ENCODE measurements around the gene PEX14.

The PEX14 gene

DNA sequence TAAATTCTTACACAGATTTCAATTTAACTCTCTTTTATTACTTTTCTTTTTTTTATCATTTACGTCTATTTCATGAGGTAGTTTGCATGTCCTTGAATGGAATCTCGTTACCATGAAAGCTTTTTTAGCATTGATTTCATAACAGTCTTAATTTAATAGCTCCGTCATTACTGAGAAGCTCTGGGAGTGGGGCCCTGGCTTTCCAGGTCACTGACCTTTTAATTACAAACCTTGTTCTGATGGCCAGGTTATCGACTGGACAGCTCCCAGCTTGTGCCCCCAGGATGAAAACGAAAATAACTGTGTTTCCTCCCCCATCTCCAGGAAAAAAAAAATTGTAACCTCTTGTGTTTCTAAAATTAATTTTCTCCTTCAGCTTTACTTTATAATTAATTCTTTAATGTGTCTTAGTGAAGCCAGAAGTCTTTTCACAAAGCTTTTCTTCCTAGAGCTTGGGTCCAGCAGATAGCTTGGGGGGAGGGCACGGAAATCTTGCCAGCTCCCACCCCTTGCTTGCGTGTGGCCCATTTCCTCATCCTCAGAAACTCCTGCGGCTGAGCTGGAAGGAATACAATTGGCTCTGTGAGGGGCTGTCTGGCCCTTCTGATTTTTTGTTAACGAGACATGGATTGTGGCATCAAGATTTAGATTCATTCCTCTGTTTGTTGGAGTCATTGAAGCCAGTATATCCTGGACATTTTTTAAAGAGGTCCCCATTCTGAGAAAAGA is 65.7 kb downstream of the PEX14 start:
- DNase-seq (ENCODE audit: low read depth in 2 of 2), result no peak

- no peak for DNase-seq (ENCODE audit: low read depth in 2 of 2)
These were observed 66.5 kb downstream of the PEX14 start for GRCh38 chr1:10541286-10541685.

- no peak for DNase-seq (ENCODE audit: low read depth in 2 of 2)
These were observed 69.5 kb downstream of the PEX14 start for GRCh38 chr1:10544239-10544638.

GRCh38 chr1:10546896-10547295 is 72.1 kb downstream of the PEX14 start:
- DNase-seq (ENCODE audit: low read depth in 2 of 2), result no peak

- DNase-seq (ENCODE audit: low read depth in 2 of 2), result no peak
These were observed 75.3 kb downstream of the PEX14 start for GRCh38 chr1:10549904-10550664.

DNA sequence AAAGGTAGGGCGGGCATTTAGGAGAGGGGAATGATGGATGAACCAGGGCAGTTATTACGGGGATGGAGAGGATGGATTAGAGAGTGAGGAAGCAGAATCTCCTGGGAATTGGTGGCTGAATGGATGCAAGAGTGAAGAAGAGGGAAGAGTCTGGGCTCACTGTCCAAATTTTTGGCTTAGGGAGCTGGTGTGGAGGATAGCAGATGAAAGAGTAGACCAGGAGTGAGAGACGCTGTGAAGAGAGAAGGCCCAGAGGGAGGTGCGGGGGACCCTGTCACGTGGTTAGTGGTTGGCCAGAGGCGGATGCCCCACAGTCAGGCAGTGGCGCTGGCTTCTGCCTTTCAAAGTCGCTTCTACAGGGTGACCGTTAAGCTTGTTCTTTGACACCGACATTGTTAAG is 78.4 kb downstream of the PEX14 start:
- no peak for DNase-seq (ENCODE audit: low read depth in 2 of 2)

DNA sequence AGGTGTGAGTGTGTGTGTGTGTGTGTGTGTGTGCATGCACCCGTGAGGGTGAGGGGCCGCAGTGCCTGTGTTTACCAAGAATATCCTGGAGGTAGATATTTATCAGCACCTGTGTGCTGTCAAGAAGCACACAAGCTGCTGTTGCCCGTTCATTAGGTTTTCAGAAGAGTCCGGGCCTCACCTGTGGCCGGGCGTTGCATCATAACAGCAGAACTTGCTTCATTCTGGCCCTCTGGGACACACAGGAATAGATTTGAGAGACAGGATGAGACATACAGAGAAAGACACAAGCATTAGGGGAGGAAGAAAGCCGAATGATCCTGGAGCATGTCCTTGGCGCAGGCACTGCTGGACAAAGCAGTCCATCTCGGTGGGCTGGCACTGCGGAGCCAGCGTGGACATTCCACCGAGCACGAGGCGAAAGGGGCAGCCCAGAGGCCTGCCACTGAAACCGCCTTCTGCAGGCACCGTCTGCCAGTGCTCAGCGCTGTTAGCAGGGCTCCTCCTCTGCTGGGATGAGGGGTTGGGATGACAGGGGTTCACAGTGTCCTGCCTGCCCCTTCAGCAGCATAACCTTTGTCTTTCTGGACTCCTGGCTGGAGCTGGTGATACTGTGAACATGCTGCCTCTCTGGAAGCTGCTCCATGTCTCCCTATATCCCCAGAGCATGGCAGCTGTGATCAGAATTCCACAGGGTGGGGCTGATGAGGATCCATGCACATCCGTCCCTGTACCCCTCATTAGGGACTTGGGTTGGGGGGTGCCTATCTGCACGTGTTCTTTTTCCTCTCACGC is 81.1 kb downstream of the PEX14 start:
- DNase-seq (ENCODE audit: low read depth in 2 of 2), result no peak

GRCh38 chr1:10556430-10557005 is 81.8 kb downstream of the PEX14 start:
- DNase-seq (ENCODE audit: low read depth in 2 of 2), result no peak

DNA sequence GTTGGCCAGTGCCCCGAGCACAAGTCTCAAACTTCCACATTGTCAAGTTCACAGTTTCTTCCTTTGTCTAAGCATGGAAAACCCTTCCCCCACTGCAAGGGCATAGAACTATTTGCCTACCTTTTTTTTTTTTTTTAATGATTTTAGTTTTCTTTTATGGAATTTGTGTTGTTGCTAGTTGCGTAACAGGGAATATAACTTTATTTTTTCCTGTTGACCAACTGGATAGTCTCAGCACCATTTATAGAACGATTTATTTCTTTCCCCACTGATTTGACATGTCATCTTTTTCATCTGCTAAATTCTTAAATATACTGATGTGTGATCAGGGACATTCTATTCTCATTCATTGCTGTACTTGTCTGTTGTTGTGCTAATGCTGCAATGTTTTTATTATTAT is 83.0 kb downstream of the PEX14 start:
- DNase-seq (ENCODE audit: low read depth in 2 of 2), result no peak

DNA sequence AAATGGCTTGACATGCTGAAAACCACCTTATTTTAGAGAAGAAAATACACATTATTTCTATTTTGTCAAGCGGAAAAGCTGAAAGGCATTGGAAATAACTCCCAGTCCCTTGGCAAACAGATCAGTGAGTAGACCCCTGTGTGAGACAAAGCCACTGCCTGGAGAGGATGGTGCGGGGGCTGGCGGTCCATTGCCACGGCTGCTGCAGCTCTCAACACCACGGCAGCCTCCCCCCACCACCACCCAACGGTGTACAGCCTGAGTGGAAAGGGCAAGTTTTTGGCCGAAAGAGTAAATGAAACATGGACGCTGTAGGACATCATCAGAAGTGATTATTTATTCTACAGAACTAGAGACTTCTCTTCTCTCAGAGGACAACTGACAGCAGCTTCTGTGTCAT is 84.6 kb downstream of the PEX14 start:
- DNase-seq (ENCODE audit: low read depth in 2 of 2), result no peak

DNA sequence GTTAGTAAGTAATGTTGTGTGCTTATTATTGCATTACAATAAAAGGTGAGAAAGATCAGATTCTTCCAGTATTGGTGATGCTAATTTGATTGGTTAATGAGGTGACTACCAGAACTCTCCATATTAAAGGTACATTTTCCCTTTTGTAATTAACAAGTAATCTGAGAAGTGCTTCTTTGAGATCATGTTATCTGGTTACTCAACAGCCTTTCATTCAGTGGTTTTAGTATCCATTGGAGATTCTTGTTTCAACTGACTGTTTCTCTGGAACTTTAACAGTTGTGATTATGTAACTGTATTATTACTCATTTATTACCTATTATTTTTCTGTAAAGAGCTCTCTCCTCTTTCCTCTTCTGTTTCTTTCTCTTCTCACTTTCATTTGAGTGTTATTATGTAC is 86.7 kb downstream of the PEX14 start:
- no peak for DNase-seq (ENCODE audit: low read depth in 2 of 2)

DNA sequence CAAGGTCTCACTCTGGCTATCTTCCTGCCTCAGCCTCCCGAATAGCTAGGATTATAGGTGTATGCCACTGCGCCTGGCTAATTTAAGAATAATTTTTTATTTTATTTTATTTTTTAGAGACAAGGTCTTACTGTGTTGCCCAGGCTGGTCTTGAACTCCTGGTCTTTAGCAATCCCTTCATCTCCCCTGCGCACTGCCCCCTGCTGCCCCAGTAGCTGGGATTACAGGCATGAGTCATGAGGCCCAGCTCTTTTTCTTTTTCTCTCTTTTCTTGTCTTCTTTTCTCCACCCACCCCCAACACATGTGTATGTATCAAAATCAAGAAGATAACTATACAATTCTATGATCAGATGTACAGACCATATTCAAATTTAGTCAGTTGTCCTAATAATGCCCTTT is 87.2 kb downstream of the PEX14 start:
- DNase-seq (ENCODE audit: low read depth in 2 of 2), result no peak

- DNase-seq (ENCODE audit: low read depth in 2 of 2), result no peak
These were observed 89.3 kb downstream of the PEX14 start for GRCh38 chr1:10564063-10564462.

GRCh38 chr1:10569531-10569930 is 94.8 kb downstream of the PEX14 start:
- DNase-seq (ENCODE audit: low read depth in 2 of 2), result no peak

DNA sequence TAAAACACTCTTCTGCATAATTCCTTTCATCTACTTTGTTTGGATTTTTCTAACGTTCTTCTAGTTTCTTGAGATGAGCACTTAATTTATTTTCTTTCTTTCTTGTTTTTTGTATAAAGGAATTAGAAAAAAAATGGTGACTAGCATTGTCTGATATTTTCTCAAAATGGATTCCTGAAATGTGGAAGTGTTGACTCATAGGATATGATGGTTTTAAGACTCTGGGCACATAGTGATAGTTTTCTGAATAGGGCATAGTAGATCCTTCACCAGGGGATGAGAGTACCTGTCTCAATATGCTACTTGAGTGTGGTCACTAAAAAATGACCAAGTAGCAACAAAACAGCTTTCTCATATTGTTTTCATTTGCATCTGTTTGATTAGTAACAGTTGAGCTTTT is 100.9 kb downstream of the PEX14 start:
- DNase-seq (ENCODE audit: low read depth in 2 of 2), result no peak

DNA sequence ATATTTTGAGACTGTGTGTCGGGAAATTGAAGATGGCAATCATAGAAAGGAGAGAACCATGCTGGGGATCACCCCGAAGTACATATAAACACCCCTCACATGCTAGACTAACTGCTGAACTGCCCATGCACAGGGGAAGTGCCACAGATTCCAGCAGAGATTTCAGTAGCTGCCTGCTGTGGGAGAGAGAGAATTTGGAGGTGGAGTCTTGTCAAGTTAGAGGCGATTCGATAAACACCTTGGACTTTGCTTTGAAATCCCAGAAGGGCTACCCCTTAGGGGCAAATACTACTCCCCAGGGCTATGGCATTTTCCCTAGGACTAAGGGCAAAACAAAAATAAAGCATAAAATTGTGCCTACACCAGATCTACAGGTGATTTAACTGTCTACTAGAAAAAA is 103.3 kb downstream of the PEX14 start:
- no peak for DNase-seq (ENCODE audit: low read depth in 2 of 2)

DNA sequence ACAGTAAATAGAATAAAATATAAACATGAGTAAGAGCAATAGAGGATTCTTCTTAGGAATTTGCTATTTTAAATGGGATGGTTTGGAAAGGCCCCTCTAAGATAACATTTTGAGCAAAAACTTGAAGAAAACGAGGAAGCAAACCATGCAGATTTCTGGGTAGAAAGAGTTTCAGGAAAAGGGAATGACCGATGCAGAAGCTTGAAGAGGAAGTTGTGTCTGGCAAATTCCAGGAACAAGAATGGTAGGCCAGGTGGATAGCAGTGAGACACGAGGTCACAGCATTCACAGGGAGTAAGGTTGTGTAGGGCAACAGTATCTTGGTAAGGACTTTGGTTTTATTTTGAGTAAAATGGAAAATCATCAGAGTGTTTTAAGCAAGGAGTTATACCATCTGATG is 108.9 kb downstream of the PEX14 start:
- no peak for DNase-seq (ENCODE audit: low read depth in 2 of 2)

- no peak for DNase-seq (ENCODE audit: low read depth in 2 of 2)
These were observed 110.5 kb downstream of the PEX14 start for GRCh38 chr1:10585242-10585641.

- DNase-seq (ENCODE audit: low read depth in 2 of 2), result no peak
These were observed 111.4 kb downstream of the PEX14 start for GRCh38 chr1:10586125-10586524.

- no peak for DNase-seq (ENCODE audit: low read depth in 2 of 2)
These were observed 113.9 kb downstream of the PEX14 start for GRCh38 chr1:10588640-10589039.

- DNase-seq (ENCODE audit: low read depth in 2 of 2), result no peak
These were observed 114.3 kb downstream of the PEX14 start for GRCh38 chr1:10589074-10589473.

GRCh38 chr1:10591010-10591409 is 116.3 kb downstream of the PEX14 start:
- DNase-seq (ENCODE audit: low read depth in 2 of 2), result no peak
